T-helper 17 cell (primary cell): ENCODE data around the gene SLC6A18. TPM values are rescaled to one million over a fixed set of nuclear protein-coding genes. Genes with fewer than 3 reads are reported as not detected.

ENCODE experiments used
- ATAC-seq: fragments of 150-1000 bp; cut with Tn5 transposase; 2 replicates; pipeline ENCODE4 v1.10.0; 2021; ENCODE audit warnings: mild to moderate bottlenecking, moderate library complexity
- DNase-seq, 3 donors: peaks; one replicate each; pipeline versions ENCODE4 v3.0.0 to v3.0.0-alpha.2; 2020 to 2021
- H3K9me3 ChIP-seq: one replicate; pipeline ENCODE4 v1.7.0; 2013; ENCODE audit warnings: low read length, mild to moderate bottlenecking; ENCODE audit not compliant: control insufficient read depth, poor library complexity, severe bottlenecking
- H3K27ac Mint-ChIP-seq: one replicate; pipeline ENCODE4 v1.8.0; 2022; ENCODE audit warnings: mild to moderate bottlenecking, moderate library complexity, mixed read lengths
- H3K27me3 Mint-ChIP-seq: one replicate; pipeline ENCODE4 v1.8.0; 2022; ENCODE audit warnings: mixed read lengths
- H3K36me3 Mint-ChIP-seq: one replicate; pipeline ENCODE4 v1.8.0; 2022; ENCODE audit warnings: low read depth, mixed read lengths
- H3K4me1 Mint-ChIP-seq: one replicate; pipeline ENCODE4 v1.8.0; 2022; ENCODE audit warnings: mild to moderate bottlenecking, mixed read lengths
- H3K4me3 Mint-ChIP-seq: one replicate; pipeline ENCODE4 v1.8.0; 2022; ENCODE audit warnings: mild to moderate bottlenecking, moderate library complexity, mixed read lengths
- total RNA-seq, 4 donors: library from RNA in 2 of 4; stranded (reverse) in 2 of 4; gene quantifications; one replicate each; pipeline ENCODE4 v1.2.3 and lab custom pipeline; 2022 to 2026

The SLC6A18 gene
- total RNA-seq, 2 donors from 2014 or later = not detected

DNA sequence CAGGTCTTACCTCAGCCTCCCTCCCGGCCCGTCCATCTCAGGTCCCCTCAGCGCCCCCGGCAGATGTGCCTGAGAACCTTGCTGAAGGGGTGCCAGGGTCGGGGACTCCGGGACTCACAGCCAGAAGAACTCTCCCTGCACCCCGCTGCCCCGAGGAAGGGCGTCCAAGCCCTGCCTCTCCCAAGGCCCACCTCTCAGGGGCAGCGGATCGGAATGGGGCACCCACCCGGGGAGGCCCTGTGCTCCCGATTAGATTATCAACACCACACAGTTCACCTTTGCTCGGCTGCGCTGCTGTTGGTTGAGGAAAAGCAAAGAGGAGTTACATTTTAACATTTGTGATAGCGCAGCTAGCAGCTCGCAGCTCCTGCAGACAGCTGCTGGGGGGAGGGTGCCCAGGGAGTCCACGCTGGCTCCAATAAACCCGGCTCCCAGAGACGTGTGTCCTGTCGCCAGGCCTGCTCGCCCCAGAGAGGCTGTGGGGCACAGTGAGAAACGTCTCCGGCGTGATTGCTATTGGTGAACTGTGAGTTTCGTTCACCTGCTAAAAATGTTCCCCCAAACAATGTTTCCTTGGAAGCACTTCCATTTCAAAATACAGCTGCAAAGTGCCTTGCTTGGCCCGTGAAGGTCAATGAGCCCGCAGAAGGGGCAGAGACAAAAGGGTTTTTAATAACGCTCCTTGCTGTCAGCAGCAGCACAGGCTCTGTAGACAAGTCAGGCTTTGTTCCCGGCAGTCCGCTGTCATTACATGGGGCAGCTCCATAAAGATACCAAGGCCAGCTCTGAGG lies 42.4 kb upstream of the SLC6A18 start:
- no peak overlapping the region for H3K27ac Mint-ChIP-seq
- peaks cover 8% of the 10 kb centered on the region for H3K27me3 Mint-ChIP-seq
- no peak overlapping the region for H3K4me3 Mint-ChIP-seq
- no peaks in the 10 kb centered on the region for H3K9me3 ChIP-seq
- H3K36me3 Mint-ChIP-seq = no peaks in the 10 kb centered on the region
- ATAC-seq (no peak), DNase-seq (peak in 1 of 3 donors; percentile 8)
- H3K4me1 Mint-ChIP-seq = no peaks in the 10 kb centered on the region

DNA sequence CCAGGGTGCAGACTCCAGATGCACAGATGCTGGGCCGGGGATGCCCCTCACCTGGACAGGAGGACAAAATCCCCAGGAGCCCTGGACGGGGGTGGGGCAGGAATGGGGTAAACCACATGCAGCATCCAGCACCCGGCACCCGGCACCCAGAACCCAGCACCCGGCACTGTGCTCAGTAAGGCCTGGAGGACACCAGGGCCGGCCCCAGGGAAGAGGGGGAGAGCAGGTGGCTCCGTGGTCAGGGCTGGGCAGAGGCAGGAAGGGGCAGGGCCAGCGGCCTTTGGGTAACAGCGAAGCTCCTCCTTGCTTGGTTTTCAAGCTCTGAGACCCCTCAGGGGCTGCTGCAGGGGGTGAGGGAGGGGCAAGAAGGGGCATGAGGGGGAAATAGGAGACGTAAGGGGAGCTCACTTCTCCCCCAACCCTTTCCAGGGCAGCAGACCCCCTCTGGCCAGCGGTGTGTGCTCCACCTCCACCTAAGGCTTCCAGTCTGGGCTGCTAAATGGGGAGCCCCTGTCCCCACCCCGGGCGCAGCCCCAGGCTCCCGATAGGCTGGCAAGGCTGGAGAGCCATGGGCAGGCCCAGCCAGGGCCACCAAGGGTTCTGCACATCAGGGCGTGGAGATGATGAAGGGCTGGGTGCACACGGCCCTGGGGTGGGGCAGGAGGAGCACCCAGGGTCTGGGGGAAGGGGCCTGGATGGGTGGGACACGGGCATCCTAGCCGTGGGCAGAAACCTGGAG lies 41.6 kb upstream of the SLC6A18 start:
- no peaks in the 10 kb centered on the region for H3K36me3 Mint-ChIP-seq
- ATAC-seq = no peak

DNA sequence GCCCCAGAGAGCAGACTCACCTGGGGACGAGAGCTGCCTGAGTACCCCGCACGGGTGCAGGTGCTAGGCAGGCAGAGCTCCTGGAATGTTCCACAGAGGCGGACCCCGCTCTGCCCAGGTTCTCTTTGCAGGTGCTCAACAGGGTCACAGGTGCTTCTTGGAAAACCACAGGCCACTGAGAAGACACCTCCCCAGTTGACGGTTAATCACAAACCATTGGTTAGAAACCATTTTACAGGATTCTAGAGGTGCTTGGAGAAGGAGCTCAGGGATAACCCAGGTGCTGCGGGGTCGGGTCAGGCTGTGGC lies 41.1 kb upstream of the SLC6A18 start:
- DNase-seq = no peak
- no peaks in the 10 kb centered on the region for H3K4me1 Mint-ChIP-seq
- peaks cover 20% of the 10 kb centered on the region for H3K27me3 Mint-ChIP-seq
- H3K9me3 ChIP-seq = no peaks in the 10 kb centered on the region
- no peak overlapping the region for H3K4me3 Mint-ChIP-seq
- no peak for ATAC-seq
- no peaks in the 10 kb centered on the region for H3K36me3 Mint-ChIP-seq
- no peak overlapping the region for H3K27ac Mint-ChIP-seq

More for the DNA sequence above, 41.6 kb upstream of the SLC6A18 start:
- Mint-ChIP-seq H3K4me1 (no peaks in the 10 kb centered on the region), H3K27me3 (peaks cover 15% of the 10 kb centered on the region), H3K4me3 (no peak overlapping the region), H3K27ac (no peak overlapping the region)
- no peaks in the 10 kb centered on the region for H3K9me3 ChIP-seq
- DNase-seq = peak in 1 of 3 donors; percentile 7

DNA sequence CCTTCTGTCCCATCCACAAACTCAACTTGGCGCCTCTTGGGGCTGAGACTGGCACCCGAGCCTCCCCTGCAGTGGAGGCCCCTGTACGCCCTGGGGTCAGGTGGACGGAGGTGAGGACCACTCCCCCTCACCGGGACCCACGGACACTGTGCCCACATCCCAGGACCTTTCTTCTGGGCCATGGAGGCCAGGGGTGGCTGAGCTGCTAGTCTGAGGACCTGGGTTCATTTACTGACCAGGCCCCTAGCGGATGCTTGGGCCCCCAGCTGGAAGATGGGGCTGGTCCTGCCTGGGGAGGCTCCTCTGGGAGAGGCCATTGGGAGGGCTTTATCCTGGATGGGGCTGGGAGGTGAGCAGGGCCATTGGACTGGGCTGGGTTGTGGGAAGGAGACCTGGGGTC lies 40.7 kb upstream of the SLC6A18 start:
- H3K27me3 Mint-ChIP-seq = peaks cover 24% of the 10 kb centered on the region
- no peak for ATAC-seq
- DNase-seq = peak in 1 of 3 donors; percentile 4
- no peaks in the 10 kb centered on the region for H3K36me3 Mint-ChIP-seq
- no peaks in the 10 kb centered on the region for H3K4me1 Mint-ChIP-seq
- H3K4me3 Mint-ChIP-seq = no peak overlapping the region
- H3K27ac Mint-ChIP-seq = no peak overlapping the region
- H3K9me3 ChIP-seq = no peaks in the 10 kb centered on the region

DNA sequence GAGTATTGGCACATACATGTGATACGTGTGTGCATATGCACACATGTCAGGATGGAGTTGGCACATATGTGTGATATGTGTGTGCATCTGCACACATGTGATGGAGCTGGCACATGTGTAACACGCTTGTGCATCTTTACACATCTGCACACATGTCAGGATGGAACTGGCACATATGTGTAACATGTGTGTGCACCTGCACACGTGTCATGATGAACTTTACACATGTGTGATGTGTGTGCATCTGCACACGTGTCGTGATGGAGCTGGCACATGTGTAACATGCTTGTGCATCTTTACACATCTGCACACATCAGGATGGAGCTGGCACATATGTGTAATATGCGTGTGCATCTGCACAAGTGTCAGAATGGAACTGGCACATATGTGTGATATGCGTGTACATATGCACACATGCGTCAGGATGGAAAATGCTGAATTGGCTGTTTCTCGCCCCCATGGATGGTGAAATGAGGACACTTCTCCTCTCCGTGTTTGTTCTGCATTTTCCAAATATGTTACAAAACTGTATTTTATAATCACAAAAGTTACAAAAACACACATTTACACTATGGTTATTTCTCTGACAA lies 40.0 kb upstream of the SLC6A18 start:
- Mint-ChIP-seq H3K36me3 (no peaks in the 10 kb centered on the region), H3K4me3 (no peak overlapping the region), H3K27me3 (peaks cover 28% of the 10 kb centered on the region), H3K4me1 (no peaks in the 10 kb centered on the region), H3K27ac (no peak overlapping the region)
- H3K9me3 ChIP-seq = no peaks in the 10 kb centered on the region
- no peak for DNase-seq
- ATAC-seq = no peak

DNA sequence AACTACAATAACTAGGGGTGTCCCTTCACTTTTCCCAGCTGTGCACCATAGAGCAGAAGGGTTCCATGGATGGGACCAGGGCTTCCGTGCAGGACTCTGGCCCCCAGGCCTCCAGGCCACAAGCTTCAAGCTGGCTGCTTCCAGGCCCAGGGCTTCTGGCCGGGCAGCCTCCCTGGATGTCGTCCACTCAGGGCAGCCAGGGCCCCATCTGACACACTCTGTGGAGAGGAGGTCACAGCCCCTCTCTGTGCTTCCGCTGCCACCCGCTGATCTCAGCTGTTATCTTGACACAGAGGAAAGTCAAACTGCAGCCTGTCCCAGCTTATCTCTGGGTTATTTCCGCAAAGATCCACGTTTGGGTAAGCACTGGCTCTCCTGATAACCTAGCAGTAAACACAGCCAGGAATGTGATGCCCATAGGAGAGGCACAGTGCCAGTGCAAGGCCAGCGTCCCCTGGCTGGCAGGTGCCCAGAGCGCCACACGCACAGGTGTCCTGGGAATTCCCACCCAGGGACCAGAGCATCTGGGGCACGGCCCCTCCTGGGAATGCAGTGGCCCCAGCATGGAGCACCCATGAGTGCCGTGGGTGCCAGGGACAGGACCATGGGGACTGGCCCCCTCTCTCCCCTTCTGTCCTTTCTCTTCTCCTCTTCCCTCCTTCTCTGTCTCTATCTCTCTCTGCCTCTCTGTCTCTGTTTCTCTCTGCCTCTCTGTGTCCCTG lies 39.4 kb upstream of the SLC6A18 start:
- no peaks in the 10 kb centered on the region for H3K9me3 ChIP-seq
- ATAC-seq = no peak
- no peak overlapping the region for H3K4me3 Mint-ChIP-seq
- H3K27ac Mint-ChIP-seq = no peak overlapping the region
- DNase-seq = peak in 1 of 3 donors; percentile 6
- H3K4me1 Mint-ChIP-seq = no peaks in the 10 kb centered on the region
- peaks cover 35% of the 10 kb centered on the region for H3K27me3 Mint-ChIP-seq
- H3K36me3 Mint-ChIP-seq = no peaks in the 10 kb centered on the region

DNA sequence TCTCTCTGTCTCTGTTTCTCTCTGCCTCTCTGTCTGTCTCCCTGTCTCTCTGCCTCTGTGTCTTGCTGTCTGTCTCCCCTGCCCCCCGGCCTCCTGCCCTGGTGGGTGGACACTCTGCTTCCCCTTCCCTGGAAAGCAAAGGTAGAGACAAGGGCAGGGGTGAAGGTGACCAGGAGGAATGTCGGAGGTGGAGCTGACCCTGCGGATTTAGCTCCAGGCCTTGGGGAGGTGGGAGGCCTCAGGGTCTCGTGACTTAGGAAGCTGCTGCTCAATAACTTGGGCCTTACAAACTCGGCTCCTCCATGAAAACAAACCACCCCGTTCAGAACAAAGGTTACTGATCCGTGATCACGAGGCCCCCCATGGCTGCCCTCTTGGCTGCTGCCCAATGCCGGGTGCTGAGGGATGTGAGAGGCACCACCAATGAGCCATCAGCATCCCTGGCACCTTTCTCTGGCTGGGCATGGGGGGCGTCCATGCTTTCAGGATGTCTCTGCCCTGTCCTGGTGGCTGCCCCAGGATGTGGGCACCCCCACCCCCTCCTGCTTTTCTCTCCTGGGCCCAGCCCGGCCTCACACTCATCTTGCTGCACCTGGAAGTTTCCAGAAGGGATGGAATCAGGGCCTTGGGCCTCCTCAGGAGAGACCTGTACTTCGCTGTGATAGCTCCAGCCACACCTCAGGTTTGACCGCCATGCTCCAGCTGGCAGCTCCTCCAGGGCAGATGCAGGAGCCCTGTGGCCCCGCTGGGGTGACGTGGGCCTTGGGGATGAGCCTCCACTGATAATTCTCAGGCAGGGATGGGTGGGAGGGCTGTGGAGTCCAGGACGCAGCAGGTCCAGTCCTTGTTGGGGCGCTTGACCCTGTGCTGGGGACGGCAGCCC lies 38.6 kb upstream of the SLC6A18 start:
- ATAC-seq (no peak), DNase-seq (no peak)

DNA sequence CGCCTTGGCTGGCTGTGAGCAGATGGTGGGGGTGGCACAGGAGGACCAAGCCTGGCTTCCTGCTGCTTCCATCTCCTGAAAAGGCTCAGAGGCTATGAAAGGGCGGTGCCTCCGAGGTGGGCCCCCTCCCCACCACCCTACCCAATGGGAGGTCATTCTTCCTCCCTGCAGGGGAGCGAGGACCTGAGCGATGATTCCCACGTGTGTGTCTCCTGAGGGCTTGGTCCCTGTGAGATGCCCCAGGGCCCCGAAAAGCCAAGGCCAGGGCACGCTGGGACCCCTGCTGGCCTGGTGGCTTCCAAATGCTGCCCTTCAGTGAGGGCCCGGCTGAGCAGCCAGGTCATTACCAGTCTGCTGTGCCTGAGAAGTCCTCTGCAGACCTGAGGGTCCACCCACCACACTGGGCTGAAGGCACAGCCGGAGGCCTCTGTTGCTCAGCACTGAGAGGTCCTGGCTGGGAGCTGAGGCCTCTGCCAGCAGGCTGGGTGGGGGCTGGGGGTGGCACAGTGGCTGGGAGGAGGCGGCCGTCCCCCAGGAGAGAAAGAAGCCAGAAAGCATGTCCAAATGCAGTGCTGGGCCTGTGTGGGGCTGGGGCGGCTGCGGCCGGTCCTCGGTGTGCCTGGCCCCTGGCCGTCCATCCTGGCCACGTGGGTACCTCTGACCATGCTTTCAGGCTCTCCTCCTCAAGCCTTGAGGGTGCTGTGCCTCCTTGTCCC lies 37.8 kb upstream of the SLC6A18 start:
- Mint-ChIP-seq H3K27ac (no peak overlapping the region), H3K36me3 (no peaks in the 10 kb centered on the region), H3K4me3 (no peak overlapping the region), H3K4me1 (no peaks in the 10 kb centered on the region), H3K27me3 (peaks cover 37% of the 10 kb centered on the region)
- peak in 1 of 3 donors; percentile 4 for DNase-seq
- H3K9me3 ChIP-seq = no peaks in the 10 kb centered on the region
- no peak for ATAC-seq

More for the DNA sequence above, 38.6 kb upstream of the SLC6A18 start:
- Mint-ChIP-seq H3K27ac (no peak overlapping the region), H3K4me3 (no peak overlapping the region), H3K4me1 (no peaks in the 10 kb centered on the region), H3K27me3 (peaks cover 37% of the 10 kb centered on the region), H3K36me3 (no peaks in the 10 kb centered on the region)
- no peaks in the 10 kb centered on the region for H3K9me3 ChIP-seq

DNA sequence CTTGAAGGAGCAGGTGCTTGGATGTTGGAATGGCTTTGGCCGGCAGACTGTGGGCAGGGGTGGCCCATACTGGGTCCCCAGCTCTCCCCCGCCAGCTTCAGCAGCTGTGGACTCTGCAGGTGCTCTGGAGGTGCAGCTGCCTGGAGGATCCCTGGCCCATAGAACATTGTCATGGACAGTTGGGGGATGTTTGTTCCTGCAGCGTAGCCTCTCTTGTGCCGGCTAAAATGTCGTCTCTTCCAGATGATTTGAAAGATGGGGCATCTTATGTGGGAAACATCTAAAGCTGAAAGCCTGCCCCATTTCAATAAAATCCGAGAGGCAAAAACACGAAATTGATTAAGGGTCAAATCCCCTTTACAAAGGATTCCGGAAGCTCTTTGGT lies 37.2 kb upstream of the SLC6A18 start:
- peaks cover 37% of the 10 kb centered on the region for H3K27me3 Mint-ChIP-seq
- H3K4me3 Mint-ChIP-seq = no peak overlapping the region
- no peaks in the 10 kb centered on the region for H3K9me3 ChIP-seq
- no peaks in the 10 kb centered on the region for H3K36me3 Mint-ChIP-seq
- DNase-seq (no peak), ATAC-seq (no peak)
- no peaks in the 10 kb centered on the region for H3K4me1 Mint-ChIP-seq
- no peak overlapping the region for H3K27ac Mint-ChIP-seq

DNA sequence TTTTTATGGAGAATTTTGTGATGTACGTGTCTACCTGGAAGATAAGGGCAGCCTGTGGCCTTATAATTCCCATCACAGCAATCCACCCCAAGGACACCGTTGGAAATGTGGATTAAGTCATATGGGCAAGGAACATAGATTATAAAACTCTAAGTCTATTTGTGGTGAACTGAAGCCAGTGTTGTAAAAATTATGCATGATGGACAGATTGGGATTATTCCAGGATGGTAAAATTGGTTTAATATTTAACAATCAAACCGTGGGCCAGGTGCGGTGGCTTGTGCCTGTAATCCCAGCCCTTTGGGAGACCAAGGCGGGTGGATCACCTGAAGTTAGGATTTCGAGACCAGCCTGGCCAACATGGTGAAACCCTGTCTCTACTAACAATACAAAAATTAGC lies 36.7 kb upstream of the SLC6A18 start:
- no peak overlapping the region for H3K27ac Mint-ChIP-seq
- H3K27me3 Mint-ChIP-seq = peaks cover 37% of the 10 kb centered on the region
- H3K9me3 ChIP-seq = no peaks in the 10 kb centered on the region
- H3K36me3 Mint-ChIP-seq = no peaks in the 10 kb centered on the region
- no peak overlapping the region for H3K4me3 Mint-ChIP-seq
- DNase-seq (no peak), ATAC-seq (no peak)
- H3K4me1 Mint-ChIP-seq = no peaks in the 10 kb centered on the region

DNA sequence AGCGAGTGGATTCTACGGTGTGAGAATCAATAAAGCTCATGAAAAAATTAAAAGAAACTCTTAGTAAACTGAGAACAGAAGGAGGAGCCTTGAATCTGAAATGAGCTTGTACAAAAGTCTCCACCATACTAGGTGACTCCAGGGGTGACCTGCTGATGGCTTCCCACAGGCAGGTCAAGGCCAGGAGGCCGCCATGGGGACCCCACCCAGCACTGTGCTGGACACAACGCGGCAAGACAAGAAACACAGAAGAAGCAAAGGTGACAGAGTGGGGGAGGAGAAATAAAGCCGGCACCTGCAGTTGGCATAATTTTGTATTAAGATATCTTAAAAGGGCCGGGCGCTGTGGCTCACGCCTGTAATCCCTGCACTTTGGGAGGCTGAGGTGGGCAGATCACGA lies 35.9 kb upstream of the SLC6A18 start:
- H3K36me3 Mint-ChIP-seq = no peaks in the 10 kb centered on the region
- no peak overlapping the region for H3K27ac Mint-ChIP-seq
- no peak overlapping the region for H3K4me3 Mint-ChIP-seq
- H3K9me3 ChIP-seq = no peaks in the 10 kb centered on the region
- ATAC-seq (no peak), DNase-seq (no peak)
- peaks cover 37% of the 10 kb centered on the region for H3K27me3 Mint-ChIP-seq
- H3K4me1 Mint-ChIP-seq = no peaks in the 10 kb centered on the region

DNA sequence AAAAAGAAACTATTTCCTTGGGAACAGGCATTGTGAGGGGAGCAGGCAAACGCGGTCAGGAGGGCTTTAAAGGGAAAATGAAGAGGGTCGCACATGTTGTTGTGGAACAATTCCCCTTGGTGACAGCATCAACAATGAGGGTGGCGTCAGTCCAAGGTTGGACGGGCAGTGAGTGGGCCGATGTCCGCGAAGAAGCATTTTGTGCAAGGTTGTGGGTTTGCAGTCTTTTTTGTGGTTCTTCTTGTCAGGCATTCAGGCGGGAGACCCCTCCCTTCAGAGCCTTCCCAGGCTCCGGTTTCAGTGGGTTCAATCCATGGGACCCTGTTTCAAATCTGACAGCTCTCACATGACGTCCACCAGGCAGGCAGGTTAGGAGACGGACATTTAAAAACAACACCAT lies 34.9 kb upstream of the SLC6A18 start:
- H3K9me3 ChIP-seq = no peaks in the 10 kb centered on the region
- H3K36me3 Mint-ChIP-seq = no peaks in the 10 kb centered on the region
- no peaks in the 10 kb centered on the region for H3K4me1 Mint-ChIP-seq
- H3K27me3 Mint-ChIP-seq = peaks cover 37% of the 10 kb centered on the region
- no peak for ATAC-seq
- no peak overlapping the region for H3K27ac Mint-ChIP-seq
- DNase-seq = no peak
- H3K4me3 Mint-ChIP-seq = no peak overlapping the region
